ENCODE measurements around the gene RPL19.

The RPL19 gene

GRCh38 chr17:39198186-39198566 is 1.9 kb upstream of the RPL19 start:
- no peak for DNase-seq

- DNase-seq = peak; percentile 64 to 73 (median 68)
These were observed 338 bp upstream of the RPL19 start for GRCh38 chr17:39199820-39200069.

- DNase-seq = no peak
These were observed 951 bp downstream of the RPL19 start for GRCh38 chr17:39200957-39201510.

GRCh38 chr17:39204245-39204644 is 4.2 kb downstream of the RPL19 start:
- DNase-seq = no peak

- DNase-seq = no peak
These were observed 5.0 kb downstream of the RPL19 start for GRCh38 chr17:39205112-39205526.

- DNase-seq = no peak
These were observed 8.1 kb downstream of the RPL19 start for GRCh38 chr17:39208136-39208535.

- DNase-seq = no peak
These were observed 8.8 kb downstream of the RPL19 start for GRCh38 chr17:39208893-39209292.

GRCh38 chr17:39209317-39210092 is 9.4 kb downstream of the RPL19 start:
- peak; percentile 40 to 50 (median 47) for DNase-seq

GRCh38 chr17:39210093-39210434 is 10.0 kb downstream of the RPL19 start:
- no peak for DNase-seq

GRCh38 chr17:39212195-39212810 is 12.2 kb downstream of the RPL19 start:
- DNase-seq = no peak

- DNase-seq = no peak
These were observed 12.9 kb downstream of the RPL19 start for GRCh38 chr17:39212841-39213480.

- DNase-seq = no peak
These were observed 13.8 kb downstream of the RPL19 start for GRCh38 chr17:39213852-39214251.

GRCh38 chr17:39217734-39218369 is 17.8 kb downstream of the RPL19 start:
- no peak for DNase-seq

- no peak for DNase-seq
These were observed 18.8 kb downstream of the RPL19 start for GRCh38 chr17:39218906-39219305.

GRCh38 chr17:39219647-39220154 is 19.6 kb downstream of the RPL19 start:
- no peak for DNase-seq

GRCh38 chr17:39221572-39221971 is 21.5 kb downstream of the RPL19 start:
- no peak for DNase-seq

GRCh38 chr17:39222151-39222550 is 22.1 kb downstream of the RPL19 start:
- DNase-seq = no peak

- no peak for DNase-seq
These were observed 23.1 kb downstream of the RPL19 start for GRCh38 chr17:39222866-39223834.

- DNase-seq = no peak
These were observed 24.1 kb downstream of the RPL19 start for GRCh38 chr17:39223907-39224777.

GRCh38 chr17:39224778-39225307 is 24.8 kb downstream of the RPL19 start:
- no peak for DNase-seq

Measured in activated CD4-positive, CD25-positive, alpha-beta regulatory T cell (primary cell).